HG02610 (cell line): Measurements from ENCODE around the gene ZNF184.

ENCODE experiments used
- ATAC-seq: cut with Tn5 transposase; IDR thresholded peaks from one replicate; pipeline ENCODE4 v1.9.1; 2021; ENCODE audit warnings: mild to moderate bottlenecking, moderate library complexity; ENCODE audit not compliant: unreplicated experiment

The ZNF184 gene

GRCh38 chr6:27472617-27473400, at the start of gene ZNF184:
ZNF184 (minus strand) TSS chr6:27473105; CDS start chr6:27472294, 811 bp downstream.
- ATAC-seq: peak; percentile 91

GRCh38 chr6:27518881-27519795, 46.2 kb upstream of the ZNF184 start:
- ATAC-seq: peak; percentile 62

GRCh38 chr6:27517928-27518787, 45.3 kb upstream of the ZNF184 start:
- no peak for ATAC-seq

- no peak for ATAC-seq
Measured at GRCh38 chr6:27517238-27517637, 44.3 kb upstream of the ZNF184 start.

GRCh38 chr6:27514906-27515495, 42.1 kb upstream of the ZNF184 start:
- no peak for ATAC-seq

GRCh38 chr6:27512525-27512924, 39.6 kb upstream of the ZNF184 start:
- no peak for ATAC-seq

- ATAC-seq: no peak
Measured at GRCh38 chr6:27507041-27507956, 34.4 kb upstream of the ZNF184 start.

GRCh38 chr6:27505209-27506027, 32.5 kb upstream of the ZNF184 start:
- ATAC-seq: no peak

- peak; percentile 38 for ATAC-seq
Measured at GRCh38 chr6:27503436-27504030, 30.6 kb upstream of the ZNF184 start.

GRCh38 chr6:27502508-27503435, 29.9 kb upstream of the ZNF184 start:
- peak; percentile 55 for ATAC-seq

GRCh38 chr6:27501187-27501586, 28.3 kb upstream of the ZNF184 start:
- ATAC-seq: no peak

GRCh38 chr6:27500177-27500576, 27.3 kb upstream of the ZNF184 start:
- no peak for ATAC-seq

- ATAC-seq: peak; percentile 73
Measured at GRCh38 chr6:27495386-27496135, 22.7 kb upstream of the ZNF184 start.

- ATAC-seq: no peak
Measured at GRCh38 chr6:27494987-27495385, 22.1 kb upstream of the ZNF184 start.

GRCh38 chr6:27494103-27494502, 21.2 kb upstream of the ZNF184 start:
- no peak for ATAC-seq

- ATAC-seq: no peak
Measured at GRCh38 chr6:27492631-27493190, 19.8 kb upstream of the ZNF184 start.
